Astrocyte (in vitro differentiated cells and primary cell): Measurements from ENCODE around the gene DDRGK1. TPM values are rescaled to one million over a fixed set of nuclear protein-coding genes. Genes with fewer than 3 reads are reported as not detected.

Experiments
- DNase-seq: peaks from one replicate; pipeline ENCODE4 v3.0.0-alpha.2; 2010; ENCODE audit warnings: low read depth
- FAIRE-seq: peaks from 2 replicates; lab custom pipeline; 2011; peaks lifted over from hg19 to GRCh38; lab: Jason Lieb, UNC
- H2AFZ ChIP-seq: 2 replicates; pipeline ENCODE4 v1.6.0; 2012; ENCODE audit warnings: low read depth, low read length, inconsistent platforms
- H3K27ac ChIP-seq: 2 replicates; pipeline ENCODE4 v1.5.1; 2011; ENCODE audit warnings: low read depth, low read length, inconsistent platforms
- H3K27me3 ChIP-seq: 2 replicates; pipeline ENCODE4 v1.6.0; 2011; ENCODE audit warnings: low read length, inconsistent platforms; ENCODE audit not compliant: insufficient read depth
- H3K36me3 ChIP-seq: 2 replicates; pipeline ENCODE4 v1.5.1; 2011; ENCODE audit warnings: low read length, inconsistent platforms; ENCODE audit not compliant: insufficient read depth
- H3K4me1 ChIP-seq: 2 replicates; pipeline ENCODE4 v1.5.1; 2011; ENCODE audit warnings: low read length, inconsistent platforms; ENCODE audit not compliant: insufficient read depth
- H3K4me2 ChIP-seq: 2 replicates; pipeline ENCODE4 v1.6.0; 2012; ENCODE audit warnings: low read length, inconsistent platforms
- H3K4me3 ChIP-seq: 2 replicates; pipeline ENCODE4 v1.5.1; 2011; ENCODE audit warnings: low read depth, mild to moderate bottlenecking, low read length, inconsistent platforms; ENCODE audit not compliant: insufficient read depth
- H3K79me2 ChIP-seq: 2 replicates; pipeline ENCODE4 v1.6.0; 2012; ENCODE audit warnings: mild to moderate bottlenecking, low read length, inconsistent platforms; ENCODE audit not compliant: insufficient read depth
- H3K9ac ChIP-seq: 2 replicates; pipeline ENCODE4 v1.6.0; 2012; ENCODE audit warnings: mild to moderate bottlenecking, low read length, inconsistent platforms
- H3K9me3 ChIP-seq: 2 replicates; pipeline ENCODE4 v1.5.1; 2012; ENCODE audit warnings: low read depth, mild to moderate bottlenecking, low read length, inconsistent platforms; ENCODE audit not compliant: insufficient read depth
- H4K20me1 ChIP-seq: 2 replicates; pipeline ENCODE4 v1.6.0; 2012; ENCODE audit warnings: low read length, inconsistent platforms; ENCODE audit not compliant: insufficient read depth
- H3K27ac Mint-ChIP-seq: one replicate; pipeline ENCODE4 v1.8.0; 2021; ENCODE audit warnings: mild to moderate bottlenecking, mixed read lengths; ENCODE audit not compliant: unreplicated experiment
- H3K27me3 Mint-ChIP-seq: one replicate; pipeline ENCODE4 v1.8.0; 2021; ENCODE audit warnings: low read depth, mixed read lengths; ENCODE audit not compliant: unreplicated experiment
- H3K36me3 Mint-ChIP-seq: one replicate; pipeline ENCODE4 v1.8.0; 2021; ENCODE audit warnings: low read depth, mixed read lengths; ENCODE audit not compliant: unreplicated experiment
- H3K4me1 Mint-ChIP-seq: one replicate; pipeline ENCODE4 v1.8.0; 2021; ENCODE audit warnings: low read depth, mixed read lengths; ENCODE audit not compliant: unreplicated experiment
- H3K4me3 Mint-ChIP-seq: one replicate; pipeline ENCODE4 v1.8.0; 2021; ENCODE audit warnings: mild to moderate bottlenecking, moderate library complexity, mixed read lengths; ENCODE audit not compliant: unreplicated experiment
- H3K9me3 Mint-ChIP-seq: one replicate; pipeline ENCODE4 v1.8.0; 2021; ENCODE audit warnings: mild to moderate bottlenecking, mixed read lengths; ENCODE audit not compliant: unreplicated experiment
- CTCF ChIP-seq: IDR thresholded peaks from 2 replicates; pipeline ENCODE4 v1.5.1; 2011; ENCODE audit warnings: low read depth, mild to moderate bottlenecking, inconsistent platforms, low read length, moderate library complexity; ENCODE audit not compliant: insufficient read depth
- EZH2 ChIP-seq: IDR thresholded peaks from 2 replicates; pipeline ENCODE4 v1.6.1; 2012; ENCODE audit warnings: mild to moderate bottlenecking, low read length, inconsistent platforms; ENCODE audit not compliant: insufficient read depth
- total RNA-seq: library from RNA; stranded (reverse); gene quantifications from 2 replicates; pipeline ENCODE4 v1.2.1, GENCODE V29; 2021

Gene DDRGK1
- total RNA-seq, 1 donor from 2014 or later, result 36.7 TPM

DNA sequence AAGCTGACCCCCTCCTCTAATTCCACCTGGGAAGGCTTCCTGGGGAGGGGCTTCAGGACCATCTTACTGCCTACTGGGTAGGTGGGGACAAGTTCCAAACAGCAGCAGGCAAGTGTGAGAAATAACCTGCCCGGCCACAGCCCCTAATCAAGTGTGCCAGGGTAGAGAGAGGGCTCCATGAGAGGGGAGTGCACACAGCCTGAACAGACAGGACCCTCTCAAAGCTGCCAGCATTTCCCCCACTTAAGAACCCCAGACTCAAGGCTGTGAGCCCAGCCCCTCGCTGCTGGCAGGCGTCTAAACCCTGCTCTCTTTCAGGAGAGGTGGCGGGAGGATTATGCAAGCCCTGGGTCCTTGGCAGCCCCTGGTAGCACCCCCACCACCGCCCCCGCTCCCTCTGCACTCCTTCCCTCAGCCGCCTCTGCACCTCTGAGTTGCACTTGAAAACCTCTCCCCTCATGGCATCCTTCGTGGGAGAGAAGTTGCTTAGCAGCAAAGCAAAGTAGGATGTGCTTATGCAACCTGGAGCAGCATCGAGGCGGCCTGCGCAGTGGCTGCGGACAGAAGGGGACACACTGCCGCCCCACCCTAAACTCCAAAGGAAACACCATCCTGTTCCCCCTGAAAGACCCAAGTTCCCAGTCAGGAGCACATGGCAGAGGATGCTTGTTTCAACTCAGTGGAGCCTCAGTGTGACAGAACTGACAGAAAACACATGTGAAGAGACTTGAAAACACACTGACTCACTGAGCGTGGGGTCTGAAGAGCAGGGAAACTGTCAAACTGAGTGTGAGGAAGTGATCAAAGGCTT, 10.5 kb downstream of the DDRGK1 start:
- Mint-ChIP-seq H3K4me1 (no peaks in the 10 kb centered on the region), H3K27me3 (no peaks in the 10 kb centered on the region), H3K27ac (no peak overlapping the region), H3K36me3 (peaks cover 40% of the 10 kb centered on the region), H3K4me3 (no peak overlapping the region), H3K9me3 (no peaks in the 10 kb centered on the region)
- no peaks in the 10 kb centered on the region for H3K27me3 ChIP-seq
- H3K9ac ChIP-seq, result no peak overlapping the region
- no peaks in the 10 kb centered on the region for H3K79me2 ChIP-seq
- no peak overlapping the region for H3K27ac ChIP-seq
- H3K4me1 ChIP-seq, result no peaks in the 10 kb centered on the region
- FAIRE-seq, result no peak
- H3K36me3 ChIP-seq, result peaks cover 24% of the 10 kb centered on the region
- no peak overlapping the region for H3K4me2 ChIP-seq
- no peak for DNase-seq
- no peaks in the 10 kb centered on the region for H3K9me3 ChIP-seq
- no peak overlapping the region for H3K4me3 ChIP-seq
- TF ChIP-seq CTCF, result no peak
- TF ChIP-seq EZH2, result no peak
- H2AFZ ChIP-seq, result no peak overlapping the region
- peaks cover 7% of the 10 kb centered on the region for H4K20me1 ChIP-seq

DNA sequence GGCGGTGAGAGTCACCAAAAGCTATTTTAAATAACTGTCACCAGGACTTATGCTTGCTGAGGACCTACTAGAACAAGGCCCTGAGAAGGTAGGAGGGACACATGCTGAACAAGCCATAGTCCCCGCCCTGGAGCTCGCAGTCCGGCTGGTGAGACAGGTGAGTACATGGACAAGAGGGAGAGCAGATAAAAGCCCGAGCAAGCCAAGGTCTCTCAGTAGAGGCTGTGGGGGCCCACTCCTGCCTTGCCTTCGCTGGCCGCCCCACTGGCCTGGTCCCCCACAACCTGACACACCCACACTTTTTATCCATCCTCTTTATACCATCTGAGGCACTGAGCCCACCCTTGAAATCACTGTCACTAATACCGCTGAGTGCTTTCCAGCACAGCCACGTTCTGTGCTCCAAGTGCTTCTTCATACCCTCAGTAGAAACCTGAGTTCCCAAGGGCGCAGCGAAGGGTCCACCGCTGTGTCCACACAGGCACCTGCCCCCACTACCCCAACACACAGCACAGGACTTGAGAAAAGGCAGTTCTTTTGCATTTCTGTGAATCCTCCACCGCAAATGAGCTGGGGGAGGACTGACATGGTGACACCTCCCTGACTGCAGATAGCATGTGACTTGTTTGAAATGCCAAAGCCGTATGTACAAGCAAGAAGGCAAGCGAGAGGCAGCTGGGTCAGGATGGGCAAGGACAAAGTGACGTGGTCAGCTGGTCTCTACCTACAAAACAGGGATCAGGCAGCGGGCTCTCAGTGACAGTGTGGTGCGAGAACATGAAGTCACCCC, 12.1 kb downstream of the DDRGK1 start:
- Mint-ChIP-seq H3K9me3 (no peaks in the 10 kb centered on the region), H3K4me1 (no peaks in the 10 kb centered on the region), H3K4me3 (no peak overlapping the region), H3K36me3 (peaks cover 42% of the 10 kb centered on the region), H3K27ac (no peak overlapping the region), H3K27me3 (no peaks in the 10 kb centered on the region)
- no peak overlapping the region for H3K4me3 ChIP-seq
- no peak overlapping the region for H3K9ac ChIP-seq
- no peaks in the 10 kb centered on the region for H3K79me2 ChIP-seq
- H3K36me3 ChIP-seq, result peaks cover 23% of the 10 kb centered on the region
- DNase-seq, result no peak
- no peak overlapping the region for H3K4me2 ChIP-seq
- H4K20me1 ChIP-seq, result peaks cover 7% of the 10 kb centered on the region
- H3K27me3 ChIP-seq, result no peaks in the 10 kb centered on the region
- H2AFZ ChIP-seq, result no peak overlapping the region
- TF ChIP-seq EZH2 (no peak), CTCF (no peak)
- no peaks in the 10 kb centered on the region for H3K9me3 ChIP-seq
- H3K27ac ChIP-seq, result no peak overlapping the region
- H3K4me1 ChIP-seq, result no peaks in the 10 kb centered on the region
- FAIRE-seq, result no peak
